ENCODE measurements around the gene CREB3L2. TPM values are rescaled to one million over a fixed set of nuclear protein-coding genes. Genes with fewer than 3 reads are reported as not detected.

Gene CREB3L2
- total and polyA plus RNA-seq, 11 donors, result 4.0 to 40.6 (median 21.8) TPM

- 89 to 94% (median 90%) methylated on average over 7 of the region's 7 CpGs for WGBS, 4 donors
- ATAC-seq (no peak), DNase-seq (no peak)
- Histone ChIP-seq H3K27me3 (no peaks in the 10 kb centered on the region), H3K4me1 (peaks cover 0 to 3% (median 0%) of the 10 kb centered on the region in 12 donors), H3K9me3 (no peaks in the 10 kb centered on the region), H3K4me3 (no peak overlapping the region), H3K36me3 (no peaks in the 10 kb centered on the region), H3K27ac (peak overlapping the region in 1 of 12 donors; percentile 10)
- intact Hi-C loops (cut with DNase I), result loop anchor here (1.0 to 10.0 kb wide), 7 partner anchors 105 to 727 kb away; no protein-coding TSS in a partner anchor
- no peak for TF ChIP-seq POLR2A (IDR thresholded peaks at IDR 0.05)
- no peak for TF ChIP-seq CTCF (IDR thresholded peaks at IDR 0.05)
Observed at GRCh38 chr7:138008019-138008587, 6.2 kb upstream of the CREB3L2 start.

GRCh38 chr7:138006106-138006505, 4.2 kb upstream of the CREB3L2 start:
- WGBS, 4 donors, result 87 to 99% (median 91%) methylated on average over 2 of the region's 2 CpGs

GRCh38 chr7:138004936-138005335, 3.0 kb upstream of the CREB3L2 start:
- H3K4me1 ChIP-seq, result peaks cover 0 to 15% (median 8%) of the 10 kb centered on the region in 12 donors
- TF ChIP-seq POLR2A (IDR thresholded peaks at IDR 0.05), result no peak
- TF ChIP-seq CTCF (IDR thresholded peaks at IDR 0.05), result no peak
- no peaks in the 10 kb centered on the region for H3K9me3 ChIP-seq
- H3K27ac ChIP-seq, result no peak overlapping the region
- no peaks in the 10 kb centered on the region for H3K36me3 ChIP-seq
- 60 to 71% (median 66%) methylated on average over 4 of the region's 4 CpGs for WGBS, 4 donors
- no peaks in the 10 kb centered on the region for H3K27me3 ChIP-seq
- ATAC-seq, result no peak
- DNase-seq, result no peak
- no peak overlapping the region for H3K4me3 ChIP-seq
- intact Hi-C loops (cut with DNase I), result loop anchor here in 9 of 10 donors (5.0 to 10.0 kb wide), 7 partner anchors 48 to 730 kb away; partner anchors contain the start of gene TRIM24 (in 1 of the 9)

More at GRCh38 chr7:138006106-138006505, 4.2 kb upstream of the CREB3L2 start:
- Histone ChIP-seq H3K9me3 (no peaks in the 10 kb centered on the region), H3K36me3 (no peaks in the 10 kb centered on the region), H3K4me1 (peaks cover 0 to 10% (median 2%) of the 10 kb centered on the region in 12 donors), H3K4me3 (no peak overlapping the region), H3K27me3 (no peaks in the 10 kb centered on the region), H3K27ac (no peak overlapping the region)
- intact Hi-C loops (cut with DNase I), result loop anchor here in 8 of 10 donors (5.0 to 10.0 kb wide), 3 partner anchors 344 to 729 kb away; no protein-coding TSS in a partner anchor
- ATAC-seq (no peak), DNase-seq (no peak)
- no peak for TF ChIP-seq POLR2A (IDR thresholded peaks at IDR 0.05)
- no peak for TF ChIP-seq CTCF (IDR thresholded peaks at IDR 0.05)

GRCh38 chr7:138004046-138004445, 2.2 kb upstream of the CREB3L2 start:
- Histone ChIP-seq H3K27me3 (no peaks in the 10 kb centered on the region), H3K36me3 (no peaks in the 10 kb centered on the region), H3K4me3 (no peak overlapping the region), H3K9me3 (no peaks in the 10 kb centered on the region), H3K4me1 (peaks cover 0 to 23% (median 15%) of the 10 kb centered on the region in 12 donors), H3K27ac (no peak overlapping the region)
- ATAC-seq, result no peak
- 88 to 92% (median 91%) methylated on average over 4 of the region's 4 CpGs for WGBS, 4 donors
- intact Hi-C loops (cut with DNase I), result loop anchor here in 4 of 10 donors (5.0 to 10.0 kb wide), 5 partner anchors 47 to 731 kb away; partner anchors contain the start of gene TRIM24 (in 1 of the 4)
- TF ChIP-seq CTCF (IDR thresholded peaks at IDR 0.05) (no peak), POLR2A (IDR thresholded peaks at IDR 0.05) (no peak)
- DNase-seq, result no peak
